Astrocyte (in vitro differentiated cells and primary cell): ENCODE results near the gene DLG1.

Source experiments
- EZH2 ChIP-seq: IDR thresholded peaks from 2 replicates; pipeline ENCODE4 v1.6.1; 2012; ENCODE audit warnings: mild to moderate bottlenecking, low read length, inconsistent platforms; ENCODE audit not compliant: insufficient read depth
- TF ChIP-seq, protein P1 (sequence below): IDR thresholded peaks from 2 replicates; pipeline ENCODE4 v1.5.1; 2011; ENCODE audit warnings: low read depth, mild to moderate bottlenecking, inconsistent platforms, low read length, moderate library complexity; ENCODE audit not compliant: insufficient read depth

DNA sequence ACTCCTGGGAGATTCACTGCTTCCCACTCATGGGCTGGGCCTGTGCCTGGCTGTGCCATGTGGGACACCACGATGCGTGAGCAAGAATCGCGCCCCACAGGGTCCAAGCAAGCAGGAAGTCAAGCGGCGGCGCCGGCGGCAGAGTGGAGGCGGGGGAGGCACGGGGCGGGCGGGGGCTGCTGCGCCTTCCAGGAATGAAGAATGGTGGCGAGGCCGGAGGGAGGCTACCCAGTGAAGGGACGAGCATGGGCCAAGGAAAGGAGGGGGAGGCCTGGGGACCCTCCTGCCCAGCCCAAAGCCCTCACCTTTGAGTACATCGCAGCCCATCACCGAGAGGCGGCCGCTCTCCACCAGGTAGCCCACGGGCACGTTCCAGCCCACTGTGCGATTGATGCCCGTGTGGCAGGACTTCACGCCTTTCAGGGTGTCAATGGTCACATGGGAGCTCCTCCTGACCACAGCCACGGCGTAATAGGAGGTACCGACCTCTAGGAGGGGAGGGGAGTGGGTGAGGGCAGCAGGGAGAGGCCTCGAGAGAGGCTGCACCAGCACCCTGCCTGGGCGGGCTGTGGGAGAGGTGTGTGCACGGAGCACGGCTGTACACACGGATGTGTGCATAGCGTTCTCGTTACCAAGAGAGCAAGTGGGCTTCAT lies 274.3 kb downstream of the DLG1 start:
- TF ChIP-seq, protein P1, sequence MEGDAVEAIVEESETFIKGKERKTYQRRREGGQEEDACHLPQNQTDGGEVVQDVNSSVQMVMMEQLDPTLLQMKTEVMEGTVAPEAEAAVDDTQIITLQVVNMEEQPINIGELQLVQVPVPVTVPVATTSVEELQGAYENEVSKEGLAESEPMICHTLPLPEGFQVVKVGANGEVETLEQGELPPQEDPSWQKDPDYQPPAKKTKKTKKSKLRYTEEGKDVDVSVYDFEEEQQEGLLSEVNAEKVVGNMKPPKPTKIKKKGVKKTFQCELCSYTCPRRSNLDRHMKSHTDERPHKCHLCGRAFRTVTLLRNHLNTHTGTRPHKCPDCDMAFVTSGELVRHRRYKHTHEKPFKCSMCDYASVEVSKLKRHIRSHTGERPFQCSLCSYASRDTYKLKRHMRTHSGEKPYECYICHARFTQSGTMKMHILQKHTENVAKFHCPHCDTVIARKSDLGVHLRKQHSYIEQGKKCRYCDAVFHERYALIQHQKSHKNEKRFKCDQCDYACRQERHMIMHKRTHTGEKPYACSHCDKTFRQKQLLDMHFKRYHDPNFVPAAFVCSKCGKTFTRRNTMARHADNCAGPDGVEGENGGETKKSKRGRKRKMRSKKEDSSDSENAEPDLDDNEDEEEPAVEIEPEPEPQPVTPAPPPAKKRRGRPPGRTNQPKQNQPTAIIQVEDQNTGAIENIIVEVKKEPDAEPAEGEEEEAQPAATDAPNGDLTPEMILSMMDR, result no peak
- TF ChIP-seq EZH2, result peak; percentile 16
